K562 (cell line): ENCODE data around the gene PCAT6. TPM values are rescaled to one million over a fixed set of nuclear protein-coding genes. Genes with fewer than 3 reads are reported as not detected.

ENCODE experiments used
- ATF7 ChIP-seq: fragments of 450-650 bp; IDR thresholded peaks from 2 replicates; pipeline ENCODE4 v1.7.1; 2014; ENCODE audit warnings: mild to moderate bottlenecking, moderate library complexity
- BHLHE40 ChIP-seq: IDR thresholded peaks from 2 replicates; pipeline ENCODE4 v1.6.1; 2011; ENCODE audit warnings: low read length, improper control_type of control experiment
- ERF ChIP-seq: fragments of 450-650 bp; formaldehyde crosslinking; IDR thresholded peaks from 2 replicates; pipeline ENCODE4 v1.4.0; 2020; ENCODE audit warnings: mild to moderate bottlenecking, mixed read lengths
- HNRNPK ChIP-seq: fragments of 200-400 bp; formaldehyde crosslinking; IDR thresholded peaks from one replicate; pipeline ENCODE4 v1.6.1; 2018; ENCODE audit warnings: mild to moderate bottlenecking, low read depth, low read length; ENCODE audit not compliant: poor library complexity, severe bottlenecking
- HNRNPL ChIP-seq: fragments of 200-400 bp; formaldehyde crosslinking; IDR thresholded peaks from 2 replicates; pipeline ENCODE4 v1.6.1; 2017; ENCODE audit warnings: low read depth, mild to moderate bottlenecking, low read length
- KDM5B ChIP-seq: fragments of 200-600 bp; sonication (generic); IDR thresholded peaks from 2 replicates; pipeline ENCODE4 v1.6.1; 2012; ENCODE audit warnings: low read depth, mild to moderate bottlenecking, moderate library complexity, low read length, control low read depth, inconsistent platforms; ENCODE audit not compliant: insufficient replicate concordance
- MAZ ChIP-seq, 2 experiments: fragments of 450-650 bp in 1 of 2; sonication (generic) in 1 of 2; formaldehyde crosslinking; IDR thresholded peaks in 1 of 2; conservative IDR thresholded peaks in 1 of 2; 2 replicates each; pipeline versions ENCODE4 v1.4.0 to v1.5.0; 2020; ENCODE audit warnings: mild to moderate bottlenecking in 1 of 2, missing genetic modification reagents in 1 of 2
- MCM7 ChIP-seq, 2 experiments: fragments of 450-650 bp; IDR thresholded peaks; 2 replicates each; pipeline ENCODE4 v1.6.1; 2016 to 2018
- NUFIP1 ChIP-seq: fragments of 450-650 bp; IDR thresholded peaks from 2 replicates; pipeline ENCODE4 v1.6.1; 2018; ENCODE audit not compliant: partially characterized antibody
- PRPF4 ChIP-seq: fragments of 200-400 bp; formaldehyde crosslinking; IDR thresholded peaks from one replicate; pipeline ENCODE4 v1.6.1; 2017; ENCODE audit warnings: low read length, low read depth, mild to moderate bottlenecking; ENCODE audit not compliant: insufficient read depth, poor library complexity, severe bottlenecking
- RNF219 ChIP-seq: fragments of 250-450 bp; sonication (Bioruptor Pico); IDR thresholded peaks from 2 replicates; pipeline ENCODE4 v1.5.0; 2022; ENCODE audit warnings: mild to moderate bottlenecking
- TAF1 ChIP-seq: IDR thresholded peaks from 2 replicates; pipeline ENCODE4 v1.6.1; 2011; ENCODE audit warnings: mild to moderate bottlenecking, low read length, moderate library complexity; ENCODE audit not compliant: insufficient read depth, control insufficient read depth, severe bottlenecking; ENCODE audit errors: extremely low read depth
- YY1 ChIP-seq, 3 experiments: IDR thresholded peaks; 2 replicates each; pipeline ENCODE4 v1.6.1; 2011; ENCODE audit warnings: low read length in 2 of 3, mild to moderate bottlenecking in 2 of 3, moderate library complexity in 2 of 3, borderline replicate concordance in 1 of 3, control low read depth in 1 of 3, low read depth in 1 of 3; ENCODE audit not compliant: insufficient read depth in 3 of 3, insufficient replicate concordance in 2 of 3, control insufficient read depth in 1 of 3, insufficient read length in 1 of 3; ENCODE audit errors: extremely low read depth in 1 of 3
- polyA plus RNA-seq, 8 experiments: library from polyadenylated mRNA; depleted of rRNA in 4 of 8; stranded (reverse) in 5 of 8; unstranded in 3 of 8; fragments of >200 nt; fragmentation: Nextera tagmentation in 2 of 8; fragmentation: Illumina TruSeq in 1 of 8; extraction: Ambion mirVana in 2 of 8; extraction: Trizol in 1 of 8; gene quantifications; 2 replicates each; pipeline versions ENCODE4 v1.2.1 to v1.2.3, GENCODE V29; 2011 to 2014; ENCODE audit warnings: inconsistent platforms in 1 of 8, missing spikeins in 1 of 8
- total RNA-seq, 7 experiments: library from RNA; depleted of rRNA in 6 of 7; stranded (reverse); fragments of >200 nt in 6 of 7; fragmentation: Illumina TruSeq in 2 of 7; extraction: Trizol in 2 of 7; gene quantifications; 2 replicates each; pipeline versions ENCODE4 v1.2.1 to v1.2.3, GENCODE V29; 2011 to 2021; ENCODE audit warnings: low replicate concordance in 1 of 7
- TF ChIP-seq, protein P1 (sequence below): fragments of 200-800 bp; sonication (Bioruptor generic); IDR thresholded peaks from 2 replicates; pipeline ENCODE4 v1.6.1; 2017; ENCODE audit warnings: missing genetic modification characterization, missing compliant biosample characterization
- TF ChIP-seq, protein P2 (sequence below): sonication (generic); formaldehyde crosslinking; IDR thresholded peaks from 2 replicates; pipeline ENCODE4 v1.8.0; 2022; ENCODE audit warnings: missing genetic modification reagents, mild to moderate bottlenecking, borderline replicate concordance

PCAT6 gene
- total and polyA plus RNA-seq, 9 of the 15 experiments (the other 6 are each of a cell fraction or from before 2014, with no cell fraction given) = 0.25 to 2.4 (median 0.54) TPM; not detected in 1

- no peak for TF ChIP-seq MCM7 (IDR thresholded peaks at IDR 0.05)
- TF ChIP-seq YY1 (IDR thresholded peaks at IDR 0.05; ENCODE audit: borderline replicate concordance in 1 of 3, control insufficient read depth in 1 of 3, extremely low read depth in 1 of 3, insufficient read depth in 3 of 3, insufficient read length in 1 of 3, insufficient replicate concordance in 2 of 3, low read depth in 1 of 3, low read length in 2 of 3) = peak in 1 of 3 experiments; percentile 30
- peak; percentile 56 for TF ChIP-seq BHLHE40
- TF ChIP-seq, protein P1, sequence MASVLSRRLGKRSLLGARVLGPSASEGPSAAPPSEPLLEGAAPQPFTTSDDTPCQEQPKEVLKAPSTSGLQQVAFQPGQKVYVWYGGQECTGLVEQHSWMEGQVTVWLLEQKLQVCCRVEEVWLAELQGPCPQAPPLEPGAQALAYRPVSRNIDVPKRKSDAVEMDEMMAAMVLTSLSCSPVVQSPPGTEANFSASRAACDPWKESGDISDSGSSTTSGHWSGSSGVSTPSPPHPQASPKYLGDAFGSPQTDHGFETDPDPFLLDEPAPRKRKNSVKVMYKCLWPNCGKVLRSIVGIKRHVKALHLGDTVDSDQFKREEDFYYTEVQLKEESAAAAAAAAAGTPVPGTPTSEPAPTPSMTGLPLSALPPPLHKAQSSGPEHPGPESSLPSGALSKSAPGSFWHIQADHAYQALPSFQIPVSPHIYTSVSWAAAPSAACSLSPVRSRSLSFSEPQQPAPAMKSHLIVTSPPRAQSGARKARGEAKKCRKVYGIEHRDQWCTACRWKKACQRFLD (CRISPR knock-in tag) = peak; percentile 85
- TF ChIP-seq MAZ (CRISPR knock-in tag; conservative IDR thresholded peaks at IDR 0.05 in 1 of 2, IDR thresholded peaks at IDR 0.05 in 1 of 2) = peak; percentile 87 to 98
- TF ChIP-seq HNRNPL = peak; percentile 92
- TF ChIP-seq ERF = 0 out of 2 replicates have a peak, but pooled peaks have one; percentile 57
- no peak for TF ChIP-seq RNF219
- peak; percentile 55 for TF ChIP-seq PRPF4
- TF ChIP-seq NUFIP1 = no peak
- peak; percentile 66 for TF ChIP-seq ATF7
- peak; percentile 38 for TF ChIP-seq HNRNPK
- peak; percentile 97 for TF ChIP-seq KDM5B
- TF ChIP-seq, protein P2, sequence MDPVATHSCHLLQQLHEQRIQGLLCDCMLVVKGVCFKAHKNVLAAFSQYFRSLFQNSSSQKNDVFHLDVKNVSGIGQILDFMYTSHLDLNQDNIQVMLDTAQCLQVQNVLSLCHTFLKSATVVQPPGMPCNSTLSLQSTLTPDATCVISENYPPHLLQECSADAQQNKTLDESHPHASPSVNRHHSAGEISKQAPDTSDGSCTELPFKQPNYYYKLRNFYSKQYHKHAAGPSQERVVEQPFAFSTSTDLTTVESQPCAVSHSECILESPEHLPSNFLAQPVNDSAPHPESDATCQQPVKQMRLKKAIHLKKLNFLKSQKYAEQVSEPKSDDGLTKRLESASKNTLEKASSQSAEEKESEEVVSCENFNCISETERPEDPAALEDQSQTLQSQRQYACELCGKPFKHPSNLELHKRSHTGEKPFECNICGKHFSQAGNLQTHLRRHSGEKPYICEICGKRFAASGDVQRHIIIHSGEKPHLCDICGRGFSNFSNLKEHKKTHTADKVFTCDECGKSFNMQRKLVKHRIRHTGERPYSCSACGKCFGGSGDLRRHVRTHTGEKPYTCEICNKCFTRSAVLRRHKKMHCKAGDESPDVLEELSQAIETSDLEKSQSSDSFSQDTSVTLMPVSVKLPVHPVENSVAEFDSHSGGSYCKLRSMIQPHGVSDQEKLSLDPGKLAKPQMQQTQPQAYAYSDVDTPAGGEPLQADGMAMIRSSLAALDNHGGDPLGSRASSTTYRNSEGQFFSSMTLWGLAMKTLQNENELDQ (CRISPR knock-in tag) = no peak
- peak; percentile 88 for TF ChIP-seq TAF1
Measured at GRCh38 chr1:202807926-202808757, 2.6 kb upstream of the PCAT6 start, which contains the start of gene KDM5B (continued).
